Measurements from ENCODE around the gene DNAJA2.

DNA sequence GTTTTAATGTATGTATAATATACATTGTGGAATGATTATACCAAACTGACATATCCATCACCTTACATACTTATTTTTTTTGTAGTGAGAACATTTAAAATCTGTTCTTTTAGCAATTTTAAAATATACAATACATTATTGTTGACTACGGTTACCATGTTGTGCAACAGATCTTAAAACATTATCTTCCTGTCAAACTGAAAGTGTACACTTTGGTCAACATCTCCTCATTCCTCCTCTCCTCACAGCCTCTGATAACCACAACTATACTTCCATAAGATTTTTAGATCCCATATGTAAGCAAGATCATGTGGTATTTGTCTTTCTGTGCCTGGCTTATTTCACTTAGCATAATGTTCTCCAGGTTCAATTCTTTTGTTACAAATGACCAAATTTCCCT is 7.5 kb upstream of the DNAJA2 start:
- TF ChIP-seq ZNF396 (CRISPR knock-in tag; IDR thresholded peaks at IDR 0.05; ENCODE audit: borderline replicate concordance), result no peak
- TF ChIP-seq NFYB (CRISPR knock-in tag; conservative IDR thresholded peaks at IDR 0.05; ENCODE audit: low read depth), result no peak
- TF ChIP-seq, protein P1, sequence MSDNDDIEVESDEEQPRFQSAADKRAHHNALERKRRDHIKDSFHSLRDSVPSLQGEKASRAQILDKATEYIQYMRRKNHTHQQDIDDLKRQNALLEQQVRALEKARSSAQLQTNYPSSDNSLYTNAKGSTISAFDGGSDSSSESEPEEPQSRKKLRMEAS (CRISPR knock-in tag; IDR thresholded peaks at IDR 0.05), result no peak
- TF ChIP-seq, protein P2, sequence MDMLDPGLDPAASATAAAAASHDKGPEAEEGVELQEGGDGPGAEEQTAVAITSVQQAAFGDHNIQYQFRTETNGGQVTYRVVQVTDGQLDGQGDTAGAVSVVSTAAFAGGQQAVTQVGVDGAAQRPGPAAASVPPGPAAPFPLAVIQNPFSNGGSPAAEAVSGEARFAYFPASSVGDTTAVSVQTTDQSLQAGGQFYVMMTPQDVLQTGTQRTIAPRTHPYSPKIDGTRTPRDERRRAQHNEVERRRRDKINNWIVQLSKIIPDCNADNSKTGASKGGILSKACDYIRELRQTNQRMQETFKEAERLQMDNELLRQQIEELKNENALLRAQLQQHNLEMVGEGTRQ (CRISPR knock-in tag; IDR thresholded peaks at IDR 0.05), result no peak
- TF ChIP-seq, protein P3, sequence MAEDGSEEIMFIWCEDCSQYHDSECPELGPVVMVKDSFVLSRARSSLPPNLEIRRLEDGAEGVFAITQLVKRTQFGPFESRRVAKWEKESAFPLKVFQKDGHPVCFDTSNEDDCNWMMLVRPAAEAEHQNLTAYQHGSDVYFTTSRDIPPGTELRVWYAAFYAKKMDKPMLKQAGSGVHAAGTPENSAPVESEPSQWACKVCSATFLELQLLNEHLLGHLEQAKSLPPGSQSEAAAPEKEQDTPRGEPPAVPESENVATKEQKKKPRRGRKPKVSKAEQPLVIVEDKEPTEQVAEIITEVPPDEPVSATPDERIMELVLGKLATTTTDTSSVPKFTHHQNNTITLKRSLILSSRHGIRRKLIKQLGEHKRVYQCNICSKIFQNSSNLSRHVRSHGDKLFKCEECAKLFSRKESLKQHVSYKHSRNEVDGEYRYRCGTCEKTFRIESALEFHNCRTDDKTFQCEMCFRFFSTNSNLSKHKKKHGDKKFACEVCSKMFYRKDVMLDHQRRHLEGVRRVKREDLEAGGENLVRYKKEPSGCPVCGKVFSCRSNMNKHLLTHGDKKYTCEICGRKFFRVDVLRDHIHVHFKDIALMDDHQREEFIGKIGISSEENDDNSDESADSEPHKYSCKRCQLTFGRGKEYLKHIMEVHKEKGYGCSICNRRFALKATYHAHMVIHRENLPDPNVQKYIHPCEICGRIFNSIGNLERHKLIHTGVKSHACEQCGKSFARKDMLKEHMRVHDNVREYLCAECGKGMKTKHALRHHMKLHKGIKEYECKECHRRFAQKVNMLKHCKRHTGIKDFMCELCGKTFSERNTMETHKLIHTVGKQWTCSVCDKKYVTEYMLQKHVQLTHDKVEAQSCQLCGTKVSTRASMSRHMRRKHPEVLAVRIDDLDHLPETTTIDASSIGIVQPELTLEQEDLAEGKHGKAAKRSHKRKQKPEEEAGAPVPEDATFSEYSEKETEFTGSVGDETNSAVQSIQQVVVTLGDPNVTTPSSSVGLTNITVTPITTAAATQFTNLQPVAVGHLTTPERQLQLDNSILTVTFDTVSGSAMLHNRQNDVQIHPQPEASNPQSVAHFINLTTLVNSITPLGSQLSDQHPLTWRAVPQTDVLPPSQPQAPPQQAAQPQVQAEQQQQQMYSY (CRISPR knock-in tag; IDR thresholded peaks at IDR 0.05), result no peak
- TF ChIP-seq, protein P4, sequence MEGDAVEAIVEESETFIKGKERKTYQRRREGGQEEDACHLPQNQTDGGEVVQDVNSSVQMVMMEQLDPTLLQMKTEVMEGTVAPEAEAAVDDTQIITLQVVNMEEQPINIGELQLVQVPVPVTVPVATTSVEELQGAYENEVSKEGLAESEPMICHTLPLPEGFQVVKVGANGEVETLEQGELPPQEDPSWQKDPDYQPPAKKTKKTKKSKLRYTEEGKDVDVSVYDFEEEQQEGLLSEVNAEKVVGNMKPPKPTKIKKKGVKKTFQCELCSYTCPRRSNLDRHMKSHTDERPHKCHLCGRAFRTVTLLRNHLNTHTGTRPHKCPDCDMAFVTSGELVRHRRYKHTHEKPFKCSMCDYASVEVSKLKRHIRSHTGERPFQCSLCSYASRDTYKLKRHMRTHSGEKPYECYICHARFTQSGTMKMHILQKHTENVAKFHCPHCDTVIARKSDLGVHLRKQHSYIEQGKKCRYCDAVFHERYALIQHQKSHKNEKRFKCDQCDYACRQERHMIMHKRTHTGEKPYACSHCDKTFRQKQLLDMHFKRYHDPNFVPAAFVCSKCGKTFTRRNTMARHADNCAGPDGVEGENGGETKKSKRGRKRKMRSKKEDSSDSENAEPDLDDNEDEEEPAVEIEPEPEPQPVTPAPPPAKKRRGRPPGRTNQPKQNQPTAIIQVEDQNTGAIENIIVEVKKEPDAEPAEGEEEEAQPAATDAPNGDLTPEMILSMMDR (IDR thresholded peaks at IDR 0.05), result no peak
- TF ChIP-seq NFE2L1 (CRISPR knock-in tag; IDR thresholded peaks at IDR 0.05), result no peak
- TF ChIP-seq IRF2 (CRISPR knock-in tag; IDR thresholded peaks at IDR 0.05; ENCODE audit: borderline replicate concordance, low read depth), result no peak
- TF ChIP-seq CREM (CRISPR knock-in tag; IDR thresholded peaks at IDR 0.05), result no peak
- TF ChIP-seq ZNF121 (CRISPR knock-in tag; IDR thresholded peaks at IDR 0.05), result no peak

Data from WTC11 (cell line).